ENCODE results near the gene SAMD7.

Gene SAMD7, protein sequence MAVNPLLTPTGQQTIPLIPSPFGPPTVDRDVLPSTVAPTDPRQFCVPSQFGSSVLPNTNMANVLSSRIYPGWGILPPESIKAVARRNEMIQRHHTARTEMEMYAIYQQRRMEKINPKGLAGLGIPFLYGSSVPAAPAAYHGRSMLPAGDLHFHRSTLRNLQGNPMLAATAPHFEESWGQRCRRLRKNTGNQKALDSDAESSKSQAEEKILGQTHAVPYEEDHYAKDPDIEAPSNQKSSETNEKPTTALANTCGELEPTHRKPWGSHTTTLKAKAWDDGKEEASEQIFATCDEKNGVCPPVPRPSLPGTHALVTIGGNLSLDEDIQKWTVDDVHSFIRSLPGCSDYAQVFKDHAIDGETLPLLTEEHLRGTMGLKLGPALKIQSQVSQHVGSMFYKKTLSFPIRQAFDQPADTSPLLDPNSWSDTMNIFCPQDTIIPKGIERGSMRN

DNA sequence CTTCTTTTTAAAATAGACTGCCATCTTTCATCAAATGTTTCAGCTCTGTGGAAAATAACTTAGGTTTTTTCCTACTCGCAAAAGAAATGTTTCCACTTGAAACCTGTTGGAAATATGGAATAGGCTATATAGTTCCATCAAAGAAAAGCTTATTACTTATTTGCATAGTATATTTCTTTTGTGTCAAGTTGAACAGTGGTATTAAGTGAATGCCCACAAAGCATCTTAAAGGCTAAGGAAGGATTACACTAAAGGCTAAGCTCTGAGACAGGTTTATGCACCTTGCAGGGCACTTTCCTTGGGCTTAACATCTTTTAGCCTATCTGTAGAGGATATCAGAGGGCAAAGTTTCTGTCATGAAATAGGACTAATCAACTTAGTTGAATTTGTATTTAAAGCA, at the start of gene SAMD7:
TSS of gene SAMD7 (plus strand) at position 301 of the 400 bp plus-strand sequence. CDS start 7,927 bp downstream, outside the sequence.
- no peaks in the 10 kb centered on the region for H3K9me3 Mint-ChIP-seq
- peaks cover 8% of the 10 kb centered on the region for H3K27me3 Mint-ChIP-seq (ENCODE audit: low read depth, poor library complexity)
- H3K27ac Mint-ChIP-seq = no peak within 1 kb of the TSS
- no peak for DNase-seq
- H3K4me1 Mint-ChIP-seq = no peaks in the 10 kb centered on the region
- H3K36me3 Mint-ChIP-seq (ENCODE audit: low read depth) = no peaks in the 10 kb centered on the region
- H3K4me3 Mint-ChIP-seq = no peak within 1 kb of the TSS
- TF ChIP-seq, protein P1, sequence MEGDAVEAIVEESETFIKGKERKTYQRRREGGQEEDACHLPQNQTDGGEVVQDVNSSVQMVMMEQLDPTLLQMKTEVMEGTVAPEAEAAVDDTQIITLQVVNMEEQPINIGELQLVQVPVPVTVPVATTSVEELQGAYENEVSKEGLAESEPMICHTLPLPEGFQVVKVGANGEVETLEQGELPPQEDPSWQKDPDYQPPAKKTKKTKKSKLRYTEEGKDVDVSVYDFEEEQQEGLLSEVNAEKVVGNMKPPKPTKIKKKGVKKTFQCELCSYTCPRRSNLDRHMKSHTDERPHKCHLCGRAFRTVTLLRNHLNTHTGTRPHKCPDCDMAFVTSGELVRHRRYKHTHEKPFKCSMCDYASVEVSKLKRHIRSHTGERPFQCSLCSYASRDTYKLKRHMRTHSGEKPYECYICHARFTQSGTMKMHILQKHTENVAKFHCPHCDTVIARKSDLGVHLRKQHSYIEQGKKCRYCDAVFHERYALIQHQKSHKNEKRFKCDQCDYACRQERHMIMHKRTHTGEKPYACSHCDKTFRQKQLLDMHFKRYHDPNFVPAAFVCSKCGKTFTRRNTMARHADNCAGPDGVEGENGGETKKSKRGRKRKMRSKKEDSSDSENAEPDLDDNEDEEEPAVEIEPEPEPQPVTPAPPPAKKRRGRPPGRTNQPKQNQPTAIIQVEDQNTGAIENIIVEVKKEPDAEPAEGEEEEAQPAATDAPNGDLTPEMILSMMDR (IDR thresholded peaks at IDR 0.05) = no peak

GRCh38 chr3:169861871-169862270, 49.5 kb upstream of the SAMD7 start:
- DNase-seq = no peak
- no peaks in the 10 kb centered on the region for H3K4me1 Mint-ChIP-seq
- H3K9me3 Mint-ChIP-seq = no peaks in the 10 kb centered on the region
- H3K36me3 Mint-ChIP-seq (ENCODE audit: low read depth) = no peaks in the 10 kb centered on the region
- no peak overlapping the region for H3K27ac Mint-ChIP-seq
- H3K4me3 Mint-ChIP-seq = no peak overlapping the region
- H3K27me3 Mint-ChIP-seq (ENCODE audit: low read depth, poor library complexity) = peaks cover 8% of the 10 kb centered on the region
- TF ChIP-seq, protein P1 (IDR thresholded peaks at IDR 0.05) = no peak

DNA sequence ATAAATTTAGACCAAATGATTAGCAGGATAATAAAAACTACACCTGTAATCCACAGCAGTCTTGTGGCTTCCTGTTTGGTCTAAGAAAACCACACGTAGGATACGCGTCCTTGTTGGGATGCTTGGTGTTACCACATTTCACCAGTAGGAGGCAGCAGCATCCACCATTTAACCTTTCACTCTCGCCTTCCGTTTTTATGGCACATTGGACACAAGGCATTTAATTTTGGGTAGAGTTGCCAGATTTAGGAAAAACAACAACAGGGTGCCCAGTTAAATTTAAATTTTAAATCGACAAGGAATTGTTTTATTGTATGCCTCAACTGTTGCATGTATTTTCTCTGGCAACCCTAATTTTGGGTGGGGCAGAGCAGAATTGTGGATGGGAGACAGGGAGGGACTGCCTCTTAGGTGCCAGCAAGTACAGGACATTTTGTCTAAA, 47.9 kb upstream of the SAMD7 start:
- peak; percentile 70 for DNase-seq
- Mint-ChIP-seq H3K9me3 (no peaks in the 10 kb centered on the region), H3K4me1 (no peaks in the 10 kb centered on the region), H3K36me3 (ENCODE audit: low read depth) (no peaks in the 10 kb centered on the region), H3K27ac (no peak overlapping the region), H3K27me3 (ENCODE audit: low read depth, poor library complexity) (peaks cover 8% of the 10 kb centered on the region), H3K4me3 (no peak overlapping the region)
- TF ChIP-seq, protein P1 (IDR thresholded peaks at IDR 0.05) = peak; percentile 93

- DNase-seq = no peak
- H3K27me3 Mint-ChIP-seq (ENCODE audit: low read depth, poor library complexity) = peaks cover 8% of the 10 kb centered on the region
- no peak overlapping the region for H3K27ac Mint-ChIP-seq
- H3K9me3 Mint-ChIP-seq = no peaks in the 10 kb centered on the region
- no peaks in the 10 kb centered on the region for H3K4me1 Mint-ChIP-seq
- H3K4me3 Mint-ChIP-seq = no peak overlapping the region
- TF ChIP-seq, protein P1 (IDR thresholded peaks at IDR 0.05) = no peak
- no peaks in the 10 kb centered on the region for H3K36me3 Mint-ChIP-seq (ENCODE audit: low read depth)
These were observed 47.1 kb upstream of the SAMD7 start for GRCh38 chr3:169864270-169864669.

- no peak overlapping the region for H3K4me3 Mint-ChIP-seq
- peaks cover 8% of the 10 kb centered on the region for H3K4me1 Mint-ChIP-seq
These were observed 46.1 kb upstream of the SAMD7 start for GRCh38 chr3:169865176-169865767.

More at GRCh38 chr3:169865176-169865767, 46.1 kb upstream of the SAMD7 start:
- Mint-ChIP-seq H3K36me3 (ENCODE audit: low read depth) (no peaks in the 10 kb centered on the region), H3K9me3 (no peaks in the 10 kb centered on the region), H3K27ac (no peak overlapping the region), H3K27me3 (ENCODE audit: low read depth, poor library complexity) (peaks cover 8% of the 10 kb centered on the region)
- DNase-seq = no peak
- TF ChIP-seq, protein P1 (IDR thresholded peaks at IDR 0.05) = no peak
